Right ventricle myocardium superior (tissue), 1 donor: ENCODE data around the gene SVOP. TPM values are rescaled to one million over a fixed set of nuclear protein-coding genes. Genes with fewer than 3 reads are reported as not detected.
A peak's percentile ranks its signal among the peaks of the same experiment; 100 is the strongest.

Experiments
- ATAC-seq: fragments of 200-7000 bp; cut with Tn5 transposase; one replicate; pipeline ENCODE4 v1.9.1; 2020; ENCODE audit warnings: mild to moderate bottlenecking; ENCODE audit not compliant: poor library complexity
- DNase-seq: peaks from one replicate; pipeline ENCODE4 v3.0.0-alpha.2; 2020
- intact Hi-C: fragments of 100-400 bp; cut with DNase I; formaldehyde crosslinking; loops from one replicate; pipeline ENCODE4 v1.11.2; 2022
- total RNA-seq: library from RNA; stranded (reverse); fragmentation: NEBNext Ultra II Directional; extraction: Animal tissue kit (Norgen Biotek cat#: 25700); gene quantifications from one replicate; pipeline ENCODE4 v1.2.1, GENCODE V29; 2021
- donor health status: DM: no; HTN: yes; CAD: no; lungs with severe emphysema.

Gene SVOP
- total RNA-seq, 1 donor from 2014 or later = 3.0 TPM

DNA sequence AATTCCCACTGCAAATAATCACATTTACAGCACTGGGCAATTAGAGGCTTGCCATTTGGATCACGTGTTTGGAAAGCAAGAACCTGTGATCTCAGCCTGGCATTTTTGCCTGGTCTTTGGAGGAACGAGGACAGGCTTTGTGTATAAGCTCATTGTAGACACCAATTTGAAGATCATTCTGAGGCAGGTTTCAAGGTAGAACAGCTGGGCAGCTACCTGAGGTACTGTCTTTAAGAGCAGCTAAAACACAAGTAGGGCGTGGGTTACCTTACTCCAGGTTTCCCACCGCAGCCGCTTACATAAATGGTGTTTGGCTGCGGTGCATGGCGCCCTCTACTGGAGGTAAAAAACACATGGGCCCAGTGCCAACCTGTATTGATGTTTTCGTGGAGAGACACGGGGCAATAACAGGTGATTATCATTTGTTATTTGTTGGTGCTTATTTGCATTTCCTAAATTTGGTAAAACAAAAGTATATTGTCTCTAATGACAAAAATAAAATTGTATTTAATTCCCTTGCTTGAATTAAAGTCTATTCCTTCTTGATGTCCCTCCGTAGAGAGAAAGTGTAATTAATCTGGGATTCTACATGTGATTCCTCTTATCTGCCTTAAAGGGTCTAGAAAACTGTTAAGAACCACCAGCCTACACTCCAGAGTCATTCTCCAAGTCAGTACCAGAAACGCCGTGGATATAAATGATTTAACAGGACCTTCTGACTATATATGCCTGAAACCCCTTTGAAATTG lies 69.7 kb downstream of the SVOP start:
- ATAC-seq = peak; percentile 71
- peak; percentile 82 for DNase-seq
- intact Hi-C loops = loop anchor here (10.0 kb wide), 3 partner anchors 146 to 386 kb away; partner anchors contain the start of genes ISCU and SART3

DNA sequence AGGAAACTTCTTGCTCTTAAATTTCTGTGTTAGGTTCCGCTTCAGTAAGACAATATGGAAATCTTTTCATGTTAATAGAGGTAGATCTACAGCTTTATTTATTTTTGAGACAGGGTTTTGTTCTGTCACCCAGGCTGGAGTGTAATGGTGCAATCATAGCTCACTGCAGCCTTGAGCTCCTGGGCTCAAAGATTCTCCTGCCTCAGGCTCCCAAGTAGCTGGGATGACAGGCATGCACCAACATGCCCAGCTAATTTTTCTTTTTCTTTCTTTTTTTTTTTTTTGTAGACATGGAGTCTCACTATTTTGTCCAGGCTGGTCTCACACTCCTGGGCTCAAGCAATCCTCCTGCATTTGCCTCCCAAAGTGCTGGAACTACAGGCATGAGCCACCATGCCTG lies 70.9 kb downstream of the SVOP start:
- intact Hi-C loops = loop anchor here (10.0 kb wide), 3 partner anchors 145 to 385 kb away; partner anchors contain the start of genes ISCU and SART3
- DNase-seq = no peak
- ATAC-seq = no peak

DNA sequence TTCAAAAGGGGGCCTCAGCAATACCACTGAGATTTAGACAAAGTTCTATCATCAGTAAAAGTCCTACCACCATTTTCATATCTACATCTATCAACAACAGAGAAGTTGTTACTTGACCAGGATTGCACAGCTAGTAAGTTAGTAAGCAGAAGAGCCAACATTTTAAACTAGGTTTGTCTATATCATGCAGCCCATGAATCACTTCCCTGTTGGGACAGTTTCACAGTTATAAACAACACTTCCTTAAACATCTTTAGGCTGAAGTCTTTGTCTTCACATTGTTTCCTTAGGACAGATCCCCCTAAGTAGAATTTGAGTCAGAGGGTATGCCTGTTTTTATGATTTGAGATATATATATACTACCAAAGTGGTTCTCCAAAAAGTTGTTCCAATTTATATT lies 72.5 kb downstream of the SVOP start:
- DNase-seq = no peak
- intact Hi-C loops = no loop called here
- no peak for ATAC-seq

DNA sequence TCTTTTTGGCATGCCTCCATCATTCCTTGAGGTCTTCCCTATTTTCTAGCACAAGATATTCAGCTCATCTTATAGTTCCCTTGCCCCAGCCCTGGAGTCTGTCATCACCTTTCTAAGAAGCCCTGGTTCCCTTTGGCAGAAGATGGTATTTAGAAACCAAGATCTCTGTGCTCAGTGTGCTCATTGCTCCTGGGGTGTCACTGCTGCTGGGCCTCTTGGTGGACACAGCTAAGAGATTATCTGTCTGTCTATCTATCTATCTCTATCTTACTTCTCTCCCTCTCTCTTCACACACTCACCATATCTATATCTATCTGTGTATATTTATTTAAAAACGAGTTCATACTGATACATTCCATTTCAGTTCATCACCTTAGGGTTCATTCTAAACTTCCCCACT lies 73.8 kb downstream of the SVOP start:
- no peak for ATAC-seq
- intact Hi-C loops = no loop called here
- no peak for DNase-seq

DNA sequence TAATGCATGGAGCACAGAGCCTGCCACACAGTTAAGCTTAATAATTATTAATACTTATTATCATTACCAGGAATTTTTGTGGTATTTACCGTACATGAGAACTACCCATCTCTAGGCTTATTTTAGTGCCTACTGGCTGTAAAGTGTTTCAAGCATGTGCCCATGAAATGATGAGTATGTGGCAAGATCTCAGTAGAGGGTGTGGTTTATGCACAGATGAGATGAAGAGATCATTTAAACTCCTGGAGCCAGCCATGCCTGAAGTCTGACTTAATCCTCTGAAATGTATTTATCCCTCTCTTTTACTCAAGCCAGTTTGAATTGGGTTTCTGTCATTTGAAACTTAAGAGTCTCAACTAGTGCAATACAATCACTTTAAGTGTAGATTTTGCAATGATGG lies 80.7 kb downstream of the SVOP start:
- no peak for ATAC-seq
- intact Hi-C loops = no loop called here
- DNase-seq = no peak

DNA sequence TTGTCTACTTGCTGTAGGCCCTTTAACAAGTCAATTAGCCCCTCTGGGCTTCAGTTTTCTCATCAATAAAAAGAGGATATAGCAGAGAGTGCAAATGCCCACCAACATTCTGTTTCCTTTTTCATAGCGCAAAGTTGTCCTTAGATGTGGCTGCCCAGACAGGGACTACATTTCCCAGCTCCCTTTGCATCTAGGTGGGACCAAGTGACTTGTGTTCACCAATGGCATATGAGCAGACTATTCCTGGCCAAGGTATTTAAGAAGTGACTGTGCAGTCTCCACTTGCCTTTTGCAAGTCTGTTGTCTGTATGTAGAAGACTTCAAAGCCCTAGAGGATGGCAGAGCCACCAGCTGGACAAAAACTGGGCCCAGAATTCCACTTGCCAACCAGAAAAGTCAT lies 81.3 kb downstream of the SVOP start:
- peak; percentile 71 for ATAC-seq
- intact Hi-C loops = loop anchor here (10.0 kb wide), 1 partner anchor 65 kb away; no protein-coding TSS in a partner anchor
- DNase-seq = no peak

DNA sequence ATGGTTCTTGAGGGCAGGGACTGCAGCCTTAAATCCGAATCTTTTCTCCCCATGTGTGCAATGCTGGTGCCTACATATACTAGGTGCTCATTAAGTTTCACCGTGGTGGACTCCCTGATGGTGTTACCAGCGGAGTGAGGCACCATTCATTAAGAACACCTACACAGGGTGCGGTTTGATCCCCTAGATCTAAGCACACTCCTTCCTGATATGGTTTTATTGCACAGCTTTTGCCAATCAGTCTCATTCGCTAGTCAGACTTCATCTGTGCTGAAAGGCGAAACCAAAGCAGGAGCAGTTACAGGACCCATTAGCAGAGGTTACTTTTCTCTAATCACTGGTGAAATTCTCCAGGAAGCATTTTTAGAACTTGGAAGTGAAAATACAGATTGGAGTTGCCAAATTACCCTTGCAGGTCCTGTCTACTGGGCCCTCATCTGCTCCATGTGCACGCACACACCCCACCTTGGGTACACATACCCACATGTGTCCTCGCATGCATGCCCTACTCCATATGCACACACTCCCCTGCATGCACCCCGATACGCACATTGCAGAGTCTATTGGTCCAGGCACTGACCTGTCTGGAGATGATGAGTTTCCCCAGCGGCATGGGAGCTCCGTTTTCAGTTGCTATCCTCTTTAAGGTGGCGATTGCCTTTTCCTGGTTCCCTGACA lies 82.5 kb downstream of the SVOP start:
- DNase-seq = no peak

DNA sequence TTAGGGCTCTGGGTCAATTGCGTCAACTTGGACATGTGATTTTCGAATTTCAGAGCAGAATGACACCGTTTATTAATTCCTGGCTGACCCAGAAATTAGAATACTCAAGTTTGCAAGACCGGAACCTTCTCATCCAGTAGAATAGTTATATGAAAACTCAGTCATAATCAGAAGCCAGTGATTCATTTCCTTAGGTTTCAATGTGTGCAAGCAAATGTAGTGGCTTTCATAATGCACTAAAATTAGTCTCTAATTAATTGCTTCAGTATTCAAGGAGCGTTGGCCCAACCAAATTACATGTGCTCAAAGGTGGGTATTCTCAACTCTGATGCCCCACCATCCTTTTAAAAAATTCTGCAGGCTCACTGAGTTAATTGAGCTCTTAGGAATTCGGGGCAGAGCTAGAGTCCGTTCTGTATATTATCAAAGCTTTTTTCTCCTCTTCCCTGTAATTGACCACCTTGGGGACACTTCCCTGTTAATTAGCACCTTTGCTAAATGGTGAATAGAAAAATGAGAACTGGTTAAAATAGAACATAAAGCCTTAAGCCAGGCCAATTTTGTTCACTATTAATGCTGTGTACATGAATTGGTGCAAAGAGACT lies 85.6 kb downstream of the SVOP start:
- intact Hi-C loops = loop anchor here (10.0 kb wide), 1 partner anchor 60 kb away; no protein-coding TSS in a partner anchor
- DNase-seq (no peak), ATAC-seq (no peak)

More for the DNA sequence above, 82.5 kb downstream of the SVOP start:
- ATAC-seq = no peak
- intact Hi-C loops = loop anchor here (10.0 kb wide), 1 partner anchor 64 kb away; no protein-coding TSS in a partner anchor

DNA sequence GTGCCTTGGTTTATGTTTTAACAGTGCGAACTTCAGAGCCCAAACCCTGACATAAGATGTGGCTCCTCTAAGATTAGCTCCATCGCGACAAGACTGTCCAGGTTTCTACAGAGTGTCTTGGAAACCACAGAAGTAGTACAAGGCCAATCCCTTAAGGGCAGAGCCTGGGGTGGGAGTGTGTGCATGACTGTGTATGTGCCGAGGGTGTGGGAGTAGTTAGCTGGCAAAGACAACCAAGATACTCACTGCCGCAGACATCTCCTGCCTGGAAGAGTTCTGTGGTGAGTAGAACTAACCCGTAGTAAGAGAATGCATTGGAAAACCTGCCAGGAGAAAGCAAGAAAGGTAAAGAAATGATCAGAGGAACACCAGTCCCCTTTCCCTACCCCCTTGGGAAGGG lies 86.9 kb downstream of the SVOP start:
- intact Hi-C loops = loop anchor here (10.0 kb wide), 1 partner anchor 59 kb away; no protein-coding TSS in a partner anchor
- ATAC-seq (no peak), DNase-seq (no peak)

DNA sequence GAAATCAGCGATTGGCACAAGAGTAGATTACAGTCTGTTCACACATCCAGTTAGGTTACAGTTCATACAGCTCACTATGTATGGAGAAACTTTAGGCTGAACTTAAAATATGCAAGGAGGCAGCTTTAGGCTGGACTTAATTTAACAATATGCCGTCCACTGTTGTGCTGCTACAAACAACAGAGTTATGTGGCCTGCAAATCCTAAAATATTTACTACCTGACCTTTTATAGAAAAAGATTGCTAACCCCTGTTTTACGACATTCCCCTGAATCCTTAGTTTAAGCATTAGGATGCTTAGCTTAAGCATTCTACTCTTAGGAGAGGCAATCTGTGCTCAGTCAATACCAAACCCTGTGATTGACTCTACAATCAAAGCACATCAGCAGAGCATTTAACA lies 90.1 kb downstream of the SVOP start:
- DNase-seq (no peak), ATAC-seq (no peak)
- intact Hi-C loops = loop anchor here (10.0 kb wide), 1 partner anchor 56 kb away; no protein-coding TSS in a partner anchor

DNA sequence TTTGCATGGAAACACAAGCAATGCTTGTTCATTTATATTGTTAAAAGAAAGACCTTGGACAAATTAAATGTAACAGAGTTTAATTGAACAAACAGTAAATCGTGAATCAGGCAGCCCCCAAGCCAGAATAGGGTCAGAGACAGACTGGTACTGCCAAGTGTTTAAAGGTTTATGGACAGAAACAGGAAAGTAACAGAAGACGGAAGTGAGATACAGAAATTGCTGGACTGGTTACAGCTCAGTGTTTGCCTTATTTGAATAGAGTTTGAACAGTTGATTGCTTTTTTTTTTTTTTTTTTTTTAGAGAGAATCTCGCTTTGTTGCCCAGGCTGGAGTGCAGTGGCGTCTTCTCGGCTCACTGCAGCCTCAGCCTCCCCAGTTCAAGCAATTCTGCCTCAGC lies 90.7 kb downstream of the SVOP start:
- intact Hi-C loops = loop anchor here (10.0 kb wide), 1 partner anchor 55 kb away; no protein-coding TSS in a partner anchor
- ATAC-seq (no peak), DNase-seq (no peak)

DNA sequence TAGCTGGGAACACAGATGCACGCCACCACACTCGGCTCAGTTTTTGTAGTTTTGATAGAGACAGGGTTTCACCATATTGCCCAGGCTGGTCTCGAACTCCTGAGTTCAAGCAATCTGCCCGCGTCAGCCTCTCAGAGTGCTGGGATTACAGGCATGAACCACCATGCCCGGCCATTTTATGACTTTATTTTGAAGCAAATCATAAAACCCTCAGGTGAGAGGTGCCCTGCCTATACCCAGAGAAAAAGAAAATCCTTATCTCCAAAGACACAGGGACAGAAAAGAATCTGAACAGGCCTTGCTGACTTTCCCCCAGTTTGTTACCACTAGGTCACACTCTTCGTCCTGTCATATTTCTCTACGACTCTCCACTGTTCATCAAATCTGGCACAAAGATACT lies 92.2 kb downstream of the SVOP start:
- intact Hi-C loops = no loop called here
- ATAC-seq = no peak
- DNase-seq = no peak

DNA sequence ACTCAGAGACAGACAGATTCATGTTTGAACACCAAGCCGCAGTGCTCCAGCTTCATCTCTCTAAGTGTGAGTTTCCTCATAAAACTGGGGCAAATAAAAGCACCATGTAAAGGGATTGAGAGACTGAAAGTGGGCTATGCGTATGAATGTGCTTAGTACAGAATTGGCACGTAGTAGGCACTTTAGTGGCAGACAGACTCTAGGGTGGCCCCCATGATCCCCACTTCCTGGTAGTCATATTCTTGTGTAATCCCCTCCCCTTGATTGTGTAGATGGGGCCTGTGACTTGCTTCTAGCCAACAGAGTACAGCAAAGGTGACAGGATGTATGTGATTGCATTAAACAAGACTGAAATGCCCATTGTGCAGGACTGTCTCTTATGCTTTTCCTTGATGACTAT lies 98.0 kb downstream of the SVOP start:
- ATAC-seq (no peak), DNase-seq (no peak)
- intact Hi-C loops = no loop called here

DNA sequence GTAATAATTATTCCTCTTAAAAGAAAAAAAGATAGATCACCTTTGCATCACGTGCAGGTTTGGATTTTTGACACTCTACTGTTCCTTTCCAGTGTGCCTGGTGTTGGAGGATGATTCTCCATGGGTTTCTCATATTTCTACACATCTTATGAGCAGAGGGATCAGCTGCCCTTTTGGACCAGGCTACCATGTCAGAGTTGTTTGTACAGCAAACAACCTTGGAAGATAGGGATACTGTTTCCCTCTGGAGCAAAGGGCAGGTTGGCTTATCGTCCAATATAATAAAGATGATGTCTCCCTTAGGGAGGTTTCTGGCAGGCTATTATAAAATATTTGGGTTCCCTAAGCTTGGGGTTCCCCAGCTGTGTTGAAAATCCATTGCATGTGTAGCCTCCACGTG lies 98.9 kb downstream of the SVOP start:
- DNase-seq = no peak
- ATAC-seq = no peak
- intact Hi-C loops = no loop called here

DNA sequence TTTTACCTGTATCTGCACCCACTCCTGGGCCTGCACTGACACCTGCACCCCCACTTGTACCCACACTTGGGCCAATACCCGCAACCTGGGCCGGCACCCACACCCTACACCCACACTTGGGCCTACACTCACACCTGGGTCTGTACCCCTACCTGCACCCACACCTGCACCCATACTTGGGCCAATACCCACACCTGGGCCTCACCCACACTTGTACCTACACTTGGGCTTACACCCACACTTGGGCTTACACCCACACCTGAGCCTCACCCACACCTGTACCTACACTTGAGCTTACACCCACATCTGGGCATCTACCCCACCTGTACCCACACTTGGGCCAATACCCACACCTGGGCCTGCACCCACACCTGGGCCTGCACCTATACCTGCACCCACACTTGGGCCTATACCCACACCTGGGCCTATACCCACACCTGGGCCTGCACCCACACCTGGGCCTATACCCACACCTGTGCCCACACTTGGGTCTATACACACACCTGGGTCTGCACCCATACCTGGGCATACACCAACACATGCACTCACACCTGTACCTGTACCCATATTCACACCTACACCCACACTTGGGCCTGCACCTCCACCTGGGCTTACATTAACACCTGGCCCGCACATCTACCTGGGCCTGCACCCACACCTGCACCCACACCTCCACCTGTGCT lies 101.8 kb downstream of the SVOP start:
- no peak for DNase-seq
- intact Hi-C loops = no loop called here
- no peak for ATAC-seq

DNA sequence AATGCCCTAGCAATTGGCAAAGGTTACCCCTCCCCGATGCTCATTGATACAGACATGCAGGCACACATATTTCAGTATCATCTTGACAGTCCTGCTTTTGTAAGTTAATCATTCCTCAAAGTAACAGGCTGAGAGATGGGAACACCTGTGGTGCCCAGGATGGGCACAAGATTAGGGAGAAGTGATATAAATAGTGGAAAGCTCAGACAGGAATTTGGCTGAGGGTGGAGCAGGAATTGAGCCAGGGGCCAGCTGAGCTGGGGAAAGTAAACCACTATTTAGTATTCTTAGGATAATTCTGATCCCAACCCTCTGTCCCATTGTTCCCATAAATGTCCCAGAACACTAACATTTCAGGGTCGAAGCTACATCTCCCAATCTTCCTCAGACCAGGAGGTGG lies 102.7 kb downstream of the SVOP start:
- intact Hi-C loops = no loop called here
- ATAC-seq = no peak

DNA sequence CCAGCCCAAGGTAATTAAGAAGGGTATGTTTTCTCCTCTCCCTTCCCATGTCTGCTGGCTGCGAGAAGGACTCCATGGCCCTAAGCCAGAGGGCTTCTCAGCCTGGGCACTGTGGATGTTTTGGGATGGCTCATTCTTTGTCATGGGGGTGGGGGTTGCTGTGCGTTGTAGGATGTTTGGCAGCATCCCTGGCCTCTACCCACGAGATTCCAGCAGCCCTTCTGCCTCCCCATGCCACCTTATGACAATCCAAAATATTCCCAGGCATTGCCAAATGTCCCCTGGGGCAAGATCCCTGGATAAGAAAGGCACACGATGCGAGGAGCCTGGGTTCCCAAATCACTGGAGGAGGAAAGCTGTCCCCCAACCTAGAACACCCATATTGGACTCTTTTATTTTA lies 104.5 kb downstream of the SVOP start:
- no peak for DNase-seq
- intact Hi-C loops = no loop called here
- no peak for ATAC-seq

More for the DNA sequence above, 102.7 kb downstream of the SVOP start:
- DNase-seq = no peak

DNA sequence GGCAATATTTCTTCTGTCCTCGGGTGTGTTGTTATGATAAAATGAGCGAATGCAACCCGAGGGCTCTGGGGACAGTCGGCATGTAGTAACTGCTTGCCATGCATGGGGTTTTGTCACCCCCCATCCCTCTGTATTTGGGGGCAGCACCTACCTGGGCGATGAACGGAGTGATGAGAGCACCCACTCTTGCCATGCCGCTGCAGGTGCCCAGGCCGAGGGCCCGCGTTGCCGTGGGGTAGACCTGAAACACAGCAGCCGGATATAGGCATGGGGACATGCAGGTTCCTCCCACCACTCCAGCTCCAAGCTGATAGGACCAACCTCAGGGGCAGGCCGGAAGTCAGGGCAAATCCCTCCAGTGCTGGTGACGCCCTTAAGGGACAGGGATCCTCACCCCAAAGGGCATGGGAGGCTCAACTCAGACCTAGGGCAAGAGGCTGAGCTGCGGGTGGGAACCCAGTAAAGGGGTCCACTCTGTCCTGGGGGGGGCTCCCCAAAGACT lies 105.2 kb downstream of the SVOP start:
- DNase-seq (no peak), ATAC-seq (no peak)
- intact Hi-C loops = no loop called here

DNA sequence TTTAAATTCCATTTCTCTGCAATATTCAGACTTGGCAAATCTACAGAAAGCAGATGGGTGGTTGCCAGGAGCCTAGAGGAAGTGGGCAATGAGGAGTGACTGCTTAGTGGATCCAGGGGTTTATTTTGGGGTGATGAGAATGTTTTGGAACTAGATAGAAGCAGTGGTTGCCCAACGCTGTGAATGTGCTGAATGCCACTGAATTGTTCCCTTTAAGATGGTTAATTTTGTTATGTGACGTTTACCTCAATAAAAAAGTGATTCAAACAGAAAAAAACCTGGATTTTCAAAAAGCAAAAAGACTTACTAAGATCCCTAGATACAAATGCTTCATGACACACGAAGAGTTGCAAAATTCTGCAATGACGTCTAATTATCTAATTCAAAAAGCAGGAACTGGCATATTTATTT lies 106.7 kb downstream of the SVOP start:
- no peak for DNase-seq
- peak; percentile 41 for ATAC-seq
- intact Hi-C loops = no loop called here
